DND-41 (cell line): ENCODE measurements around the gene CEACAM21.

ENCODE experiments used
- CTCF ChIP-seq: IDR thresholded peaks from 2 replicates; pipeline ENCODE4 v1.5.1; 2012; ENCODE audit warnings: borderline replicate concordance, low read length, moderate library complexity, mild to moderate bottlenecking; ENCODE audit not compliant: poor library complexity, severe bottlenecking; ENCODE audit errors: extremely low read depth
- EZH2 ChIP-seq: IDR thresholded peaks from 3 replicates; pipeline ENCODE4 v1.6.1; 2012; ENCODE audit warnings: borderline replicate concordance, low read depth, mild to moderate bottlenecking, moderate library complexity, low read length, inconsistent platforms; ENCODE audit not compliant: severe bottlenecking

GRCh38 chr19:41615207-41615606 lies 39.2 kb downstream of the CEACAM21 start:
- TF ChIP-seq CTCF = no peak
- no peak for TF ChIP-seq EZH2
